GM12875 (cell line): Measurements from ENCODE around the gene IPO9.

Experiments
- H3K4me3 ChIP-seq: one replicate; pipeline ENCODE4 v1.5.1; 2011; ENCODE audit warnings: low read depth, low read length, control low read depth
- TF ChIP-seq, protein P1 (sequence below): IDR thresholded peaks from 2 replicates; pipeline ENCODE4 v1.5.1; 2011; ENCODE audit warnings: low read depth, mild to moderate bottlenecking, control low read depth, inconsistent platforms, low read length, moderate library complexity, borderline replicate concordance; ENCODE audit not compliant: insufficient read depth

Gene IPO9

DNA sequence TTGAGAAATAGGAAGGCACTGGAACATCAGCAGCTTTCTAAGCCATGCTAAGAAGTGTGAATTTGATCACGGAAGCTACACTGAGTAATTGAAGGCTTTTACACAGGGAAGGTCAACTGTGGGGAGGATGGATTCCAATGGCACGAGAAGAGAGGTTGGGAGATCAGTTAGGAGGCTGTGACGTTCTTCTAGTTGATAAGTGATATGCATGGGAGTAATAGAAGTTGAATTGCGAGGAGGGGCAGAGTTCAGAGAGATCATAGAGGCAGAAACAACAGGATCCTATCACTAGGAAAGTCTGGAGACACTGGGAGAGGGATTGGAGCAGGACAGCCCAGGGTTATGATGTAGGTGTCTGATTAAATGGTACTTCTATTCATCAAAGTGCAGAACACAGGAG, 101.2 kb downstream of the IPO9 start:
- H3K4me3 ChIP-seq: no peak overlapping the region
- TF ChIP-seq, protein P1, sequence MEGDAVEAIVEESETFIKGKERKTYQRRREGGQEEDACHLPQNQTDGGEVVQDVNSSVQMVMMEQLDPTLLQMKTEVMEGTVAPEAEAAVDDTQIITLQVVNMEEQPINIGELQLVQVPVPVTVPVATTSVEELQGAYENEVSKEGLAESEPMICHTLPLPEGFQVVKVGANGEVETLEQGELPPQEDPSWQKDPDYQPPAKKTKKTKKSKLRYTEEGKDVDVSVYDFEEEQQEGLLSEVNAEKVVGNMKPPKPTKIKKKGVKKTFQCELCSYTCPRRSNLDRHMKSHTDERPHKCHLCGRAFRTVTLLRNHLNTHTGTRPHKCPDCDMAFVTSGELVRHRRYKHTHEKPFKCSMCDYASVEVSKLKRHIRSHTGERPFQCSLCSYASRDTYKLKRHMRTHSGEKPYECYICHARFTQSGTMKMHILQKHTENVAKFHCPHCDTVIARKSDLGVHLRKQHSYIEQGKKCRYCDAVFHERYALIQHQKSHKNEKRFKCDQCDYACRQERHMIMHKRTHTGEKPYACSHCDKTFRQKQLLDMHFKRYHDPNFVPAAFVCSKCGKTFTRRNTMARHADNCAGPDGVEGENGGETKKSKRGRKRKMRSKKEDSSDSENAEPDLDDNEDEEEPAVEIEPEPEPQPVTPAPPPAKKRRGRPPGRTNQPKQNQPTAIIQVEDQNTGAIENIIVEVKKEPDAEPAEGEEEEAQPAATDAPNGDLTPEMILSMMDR: no peak

DNA sequence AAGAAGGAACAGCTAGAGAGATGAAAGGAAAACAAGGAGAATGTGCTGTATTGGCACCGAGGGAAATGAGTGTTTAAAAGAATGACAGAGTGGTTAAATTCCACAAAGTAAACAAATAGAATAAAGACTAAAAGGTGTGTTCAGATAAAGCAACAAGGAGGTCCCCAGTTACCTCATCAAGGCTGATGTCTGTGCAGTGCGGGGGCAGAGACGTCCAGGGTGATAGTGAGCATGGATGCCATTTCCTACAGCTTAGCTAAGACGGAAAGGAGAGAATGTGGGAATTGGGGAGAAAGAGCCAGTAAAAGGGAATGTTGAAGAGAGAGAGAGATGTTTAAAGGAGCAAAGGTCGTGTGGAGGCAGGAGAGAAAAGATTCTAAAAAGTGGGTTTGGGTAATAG, 101.8 kb downstream of the IPO9 start:
- TF ChIP-seq, protein P1: no peak
- no peak overlapping the region for H3K4me3 ChIP-seq
